HepG2 (cell line): Measurements from ENCODE around the gene LAPTM4A. TPM values are rescaled to one million over a fixed set of nuclear protein-coding genes. Genes with fewer than 3 reads are reported as not detected.
A peak's percentile ranks its signal among the peaks of the same experiment; 100 is the strongest.

Source experiments
- ATF3 ChIP-seq: sonication (generic); formaldehyde crosslinking; IDR thresholded peaks from 2 replicates; pipeline ENCODE4 v1.4.0; 2020; ENCODE audit warnings: missing genetic modification reagents
- BRCA1 ChIP-seq: sonication (generic); formaldehyde crosslinking; IDR thresholded peaks from 2 replicates; pipeline ENCODE4 v1.4.0; 2020; ENCODE audit warnings: missing genetic modification reagents
- CHCHD3 ChIP-seq: sonication (generic); formaldehyde crosslinking; IDR thresholded peaks from 2 replicates; pipeline ENCODE4 v1.8.0; 2022; ENCODE audit warnings: mild to moderate bottlenecking, missing genetic modification reagents, moderate library complexity
- CREBL2 ChIP-seq: sonication (generic); formaldehyde crosslinking; IDR thresholded peaks from 2 replicates; pipeline ENCODE4 v1.8.1; 2023; ENCODE audit warnings: missing genetic modification reagents, mild to moderate bottlenecking, borderline replicate concordance
- ERF ChIP-seq: IDR thresholded peaks from 2 replicates; pipeline ENCODE4 v1.6.1; 2018; ENCODE audit warnings: missing biosample characterization, missing genetic modification reagents
- GTF3A ChIP-seq: sonication (generic); formaldehyde crosslinking; conservative IDR thresholded peaks from 2 replicates; pipeline ENCODE4 v1.4.0; 2020; ENCODE audit warnings: mild to moderate bottlenecking, missing genetic modification reagents
- HCFC1 ChIP-seq: fragments of 150-350 bp; IDR thresholded peaks from 2 replicates; pipeline ENCODE4 v1.6.1; 2014; ENCODE audit warnings: low read depth, low read length
- HNRNPK ChIP-seq: fragments of 200-400 bp; formaldehyde crosslinking; IDR thresholded peaks from 2 replicates; pipeline ENCODE4 v1.6.1; 2018; ENCODE audit warnings: low read length, low read depth, moderate library complexity, mild to moderate bottlenecking; ENCODE audit not compliant: poor library complexity, severe bottlenecking
- KAT7 ChIP-seq: IDR thresholded peaks from 2 replicates; pipeline ENCODE4 v1.6.1; 2018; ENCODE audit warnings: borderline replicate concordance, missing compliant biosample characterization
- MATR3 ChIP-seq: sonication (generic); formaldehyde crosslinking; IDR thresholded peaks from 2 replicates; pipeline ENCODE4 v1.4.0; 2020; ENCODE audit warnings: missing genetic modification reagents
- MTF2 ChIP-seq: sonication (generic); formaldehyde crosslinking; IDR thresholded peaks from 2 replicates; pipeline ENCODE4 v1.5.0; 2020; ENCODE audit warnings: missing genetic modification reagents, borderline replicate concordance
- NR2C2 ChIP-seq: sonication (generic); formaldehyde crosslinking; IDR thresholded peaks from 2 replicates; pipeline ENCODE4 v1.4.0; 2020; ENCODE audit warnings: missing genetic modification reagents, mild to moderate bottlenecking, moderate library complexity, borderline replicate concordance
- RBFOX2 ChIP-seq: fragments of 200-400 bp; formaldehyde crosslinking; IDR thresholded peaks from 2 replicates; pipeline ENCODE4 v1.6.1; 2017; ENCODE audit warnings: low read depth, mild to moderate bottlenecking, low read length
- SP1 ChIP-seq, 2 experiments: fragments of 450-650 bp in 1 of 2; sonication (generic) in 1 of 2; formaldehyde crosslinking in 1 of 2; IDR thresholded peaks; 2 replicates each; pipeline versions ENCODE4 v1.4.0 to v1.6.1; 2016 to 2020; ENCODE audit warnings: missing genetic modification reagents in 1 of 2
- SRF ChIP-seq: IDR thresholded peaks from 2 replicates; pipeline ENCODE4 v1.6.1; 2011; ENCODE audit warnings: mild to moderate bottlenecking, low read depth, low read length, moderate library complexity
- STAT5B ChIP-seq: sonication (generic); formaldehyde crosslinking; IDR thresholded peaks from 2 replicates; pipeline ENCODE4 v1.4.0; 2020; ENCODE audit warnings: missing genetic modification reagents
- WIZ ChIP-seq: sonication (generic); formaldehyde crosslinking; IDR thresholded peaks from 2 replicates; pipeline ENCODE4 v1.5.1; 2020; ENCODE audit warnings: mild to moderate bottlenecking, missing genetic modification reagents
- ZBTB20 ChIP-seq: sonication (generic); formaldehyde crosslinking; IDR thresholded peaks from 2 replicates; pipeline ENCODE4 v1.8.1; 2023; ENCODE audit warnings: missing genetic modification reagents, low read depth, mild to moderate bottlenecking, borderline replicate concordance
- ZNF160 ChIP-seq: sonication (generic); formaldehyde crosslinking; IDR thresholded peaks from 2 replicates; pipeline ENCODE4 v1.8.0; 2022; ENCODE audit warnings: mild to moderate bottlenecking, inconsistent platforms, missing genetic modification reagents
- ZNF275 ChIP-seq: sonication (generic); formaldehyde crosslinking; IDR thresholded peaks from 2 replicates; pipeline ENCODE4 v1.8.0; 2022; ENCODE audit warnings: missing genetic modification reagents, mild to moderate bottlenecking, inconsistent platforms, borderline replicate concordance
- ZNF775 ChIP-seq: sonication (generic); formaldehyde crosslinking; IDR thresholded peaks from 2 replicates; pipeline ENCODE4 v1.4.0; 2020; ENCODE audit warnings: missing genetic modification reagents, mild to moderate bottlenecking, moderate library complexity, borderline replicate concordance
- ZSCAN22 ChIP-seq: sonication (generic); formaldehyde crosslinking; IDR thresholded peaks from 2 replicates; pipeline ENCODE4 v1.4.0; 2020; ENCODE audit warnings: mild to moderate bottlenecking, missing genetic modification reagents
- ZSCAN30 ChIP-seq: sonication (generic); formaldehyde crosslinking; IDR thresholded peaks from 2 replicates; pipeline ENCODE4 v1.5.0; 2020; ENCODE audit warnings: mild to moderate bottlenecking, missing genetic modification reagents
- polyA plus RNA-seq, 8 experiments: library from polyadenylated mRNA; depleted of rRNA in 3 of 8; stranded (reverse) in 7 of 8; unstranded in 1 of 8; fragments of >200 nt; fragmentation: Illumina TruSeq in 4 of 8; extraction: Trizol in 4 of 8; gene quantifications; 2 replicates each; pipeline versions ENCODE4 v1.2.1 to v1.2.3, GENCODE V29; 2011 to 2016; ENCODE audit warnings: low read depth in 4 of 8, missing spikeins in 1 of 8, mixed read lengths in 1 of 8; ENCODE audit not compliant: insufficient read depth in 1 of 8
- total RNA-seq, 5 experiments: library from RNA; depleted of rRNA; stranded (reverse); fragments of >200 nt; fragmentation: Illumina TruSeq; extraction: Trizol; gene quantifications; 2 replicates each; pipeline ENCODE4 v1.2.3, GENCODE V29; 2016; ENCODE audit warnings: low read depth in 1 of 5
- TF ChIP-seq, protein P1 (sequence below): sonication (generic); formaldehyde crosslinking; IDR thresholded peaks from 2 replicates; pipeline ENCODE4 v1.5.1; 2020; ENCODE audit warnings: mild to moderate bottlenecking, moderate library complexity, missing genetic modification reagents
- TF ChIP-seq, protein P2 (sequence below): IDR thresholded peaks from 2 replicates; pipeline ENCODE4 v1.6.1; 2012; ENCODE audit warnings: inconsistent platforms

LAPTM4A gene
- total and polyA plus RNA-seq, 2 of the 13 experiments (the other 11 are each of a cell fraction or from before 2014, with no cell fraction given): 116 to 558 TPM

- TF ChIP-seq, protein P1, sequence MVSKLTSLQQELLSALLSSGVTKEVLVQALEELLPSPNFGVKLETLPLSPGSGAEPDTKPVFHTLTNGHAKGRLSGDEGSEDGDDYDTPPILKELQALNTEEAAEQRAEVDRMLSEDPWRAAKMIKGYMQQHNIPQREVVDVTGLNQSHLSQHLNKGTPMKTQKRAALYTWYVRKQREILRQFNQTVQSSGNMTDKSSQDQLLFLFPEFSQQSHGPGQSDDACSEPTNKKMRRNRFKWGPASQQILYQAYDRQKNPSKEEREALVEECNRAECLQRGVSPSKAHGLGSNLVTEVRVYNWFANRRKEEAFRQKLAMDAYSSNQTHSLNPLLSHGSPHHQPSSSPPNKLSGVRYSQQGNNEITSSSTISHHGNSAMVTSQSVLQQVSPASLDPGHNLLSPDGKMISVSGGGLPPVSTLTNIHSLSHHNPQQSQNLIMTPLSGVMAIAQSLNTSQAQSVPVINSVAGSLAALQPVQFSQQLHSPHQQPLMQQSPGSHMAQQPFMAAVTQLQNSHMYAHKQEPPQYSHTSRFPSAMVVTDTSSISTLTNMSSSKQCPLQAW (CRISPR knock-in tag): no peak
- no peak for TF ChIP-seq BRCA1 (CRISPR knock-in tag)
- TF ChIP-seq HNRNPK: peak; percentile 35
- TF ChIP-seq GTF3A (CRISPR knock-in tag): no peak
- no peak for TF ChIP-seq MATR3 (CRISPR knock-in tag)
- no peak for TF ChIP-seq WIZ (CRISPR knock-in tag)
- TF ChIP-seq HCFC1: no peak
- TF ChIP-seq ERF (CRISPR knock-in tag): no peak; the same call in none of the 2 replicates
- TF ChIP-seq KAT7 (CRISPR knock-in tag): no peak
- 0 out of 2 replicates have a peak, but pooled peaks have one; percentile 6 for TF ChIP-seq ATF3 (CRISPR knock-in tag)
- no peak for TF ChIP-seq CHCHD3 (CRISPR knock-in tag)
- no peak; the same call in 1 of the 2 replicates for TF ChIP-seq CREBL2 (CRISPR knock-in tag)
- no peak for TF ChIP-seq SRF
- TF ChIP-seq MTF2: peak; percentile 33; the same call in 1 of the 2 replicates
- no peak for TF ChIP-seq ZSCAN30 (CRISPR knock-in tag)
- no peak for TF ChIP-seq ZNF275 (CRISPR knock-in tag)
- TF ChIP-seq ZNF775: no peak
- no peak for TF ChIP-seq ZNF160 (CRISPR knock-in tag)
- no peak for TF ChIP-seq ZSCAN22 (CRISPR knock-in tag)
- TF ChIP-seq RBFOX2: peak; percentile 90
- TF ChIP-seq, protein P2, sequence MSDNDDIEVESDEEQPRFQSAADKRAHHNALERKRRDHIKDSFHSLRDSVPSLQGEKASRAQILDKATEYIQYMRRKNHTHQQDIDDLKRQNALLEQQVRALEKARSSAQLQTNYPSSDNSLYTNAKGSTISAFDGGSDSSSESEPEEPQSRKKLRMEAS: peak; percentile 54
- peak; percentile 48; the same call in 1 of the 2 replicates for TF ChIP-seq NR2C2
- TF ChIP-seq STAT5B (CRISPR knock-in tag): no peak
- TF ChIP-seq ZBTB20 (CRISPR knock-in tag): no peak
- TF ChIP-seq SP1 (IDR thresholded peaks at IDR 0.05): no peak
- TF ChIP-seq SP1 (CRISPR knock-in tag; IDR thresholded peaks at IDR 0.05): peak; percentile 14; the same call in 1 of the 2 replicates
Measured at GRCh38 chr2:20012282-20013125, 38.9 kb downstream of the LAPTM4A start, which contains the start of gene MATN3 (continued).
